PC-3 (cell line): ENCODE measurements around the gene MGST3.

Experiments
- EZH2phosphoT487 ChIP-seq: fragments of 300-600 bp; sonication (generic); IDR thresholded peaks from 2 replicates; pipeline ENCODE4 v1.6.1; 2018; ENCODE audit warnings: mild to moderate bottlenecking, antibody characterized with exemption, low read length, borderline replicate concordance
- TF ChIP-seq, protein P1 (sequence below): fragments of 300-600 bp; sonication (generic); conservative IDR thresholded peaks from 2 replicates; pipeline ENCODE4 v1.5.1; 2017; ENCODE audit warnings: antibody characterized with exemption, low read depth, mild to moderate bottlenecking, low read length

DNA sequence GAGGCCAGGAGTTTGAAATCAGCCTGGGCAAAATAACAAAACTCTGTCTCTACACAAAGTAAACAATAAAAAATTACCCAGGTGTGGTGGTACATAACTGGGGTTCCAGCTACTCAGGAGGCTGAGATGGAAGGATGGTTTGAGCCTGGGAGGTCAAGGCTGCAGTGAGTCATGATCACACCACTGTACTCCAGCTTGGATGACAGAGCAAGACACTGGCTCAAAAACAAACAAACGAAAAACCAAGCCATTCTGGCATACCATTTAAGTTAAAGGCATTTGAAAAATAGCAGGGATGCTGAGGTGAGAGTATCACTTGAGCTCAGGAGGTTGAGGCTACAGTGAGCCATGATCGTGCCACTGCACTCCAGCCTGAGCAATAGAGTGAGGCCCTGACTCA lies 72.6 kb downstream of the MGST3 start:
- TF ChIP-seq, protein P1, sequence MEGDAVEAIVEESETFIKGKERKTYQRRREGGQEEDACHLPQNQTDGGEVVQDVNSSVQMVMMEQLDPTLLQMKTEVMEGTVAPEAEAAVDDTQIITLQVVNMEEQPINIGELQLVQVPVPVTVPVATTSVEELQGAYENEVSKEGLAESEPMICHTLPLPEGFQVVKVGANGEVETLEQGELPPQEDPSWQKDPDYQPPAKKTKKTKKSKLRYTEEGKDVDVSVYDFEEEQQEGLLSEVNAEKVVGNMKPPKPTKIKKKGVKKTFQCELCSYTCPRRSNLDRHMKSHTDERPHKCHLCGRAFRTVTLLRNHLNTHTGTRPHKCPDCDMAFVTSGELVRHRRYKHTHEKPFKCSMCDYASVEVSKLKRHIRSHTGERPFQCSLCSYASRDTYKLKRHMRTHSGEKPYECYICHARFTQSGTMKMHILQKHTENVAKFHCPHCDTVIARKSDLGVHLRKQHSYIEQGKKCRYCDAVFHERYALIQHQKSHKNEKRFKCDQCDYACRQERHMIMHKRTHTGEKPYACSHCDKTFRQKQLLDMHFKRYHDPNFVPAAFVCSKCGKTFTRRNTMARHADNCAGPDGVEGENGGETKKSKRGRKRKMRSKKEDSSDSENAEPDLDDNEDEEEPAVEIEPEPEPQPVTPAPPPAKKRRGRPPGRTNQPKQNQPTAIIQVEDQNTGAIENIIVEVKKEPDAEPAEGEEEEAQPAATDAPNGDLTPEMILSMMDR = no peak
- TF ChIP-seq EZH2phosphoT487 = no peak
